HEK293 (cell line): ENCODE measurements around the gene LPCAT1.

Experiments used
- CTCF ChIA-PET: fragments of 350-600 bp; formaldehyde crosslinking; extraction: SDS; loops from one replicate; lab custom pipeline; 2021; ENCODE audit warnings: antibody characterized with exemption; lab: Yijun Ruan, JAX
- POLR2A ChIA-PET: fragments of 300-600 bp; formaldehyde crosslinking; extraction: SDS; loops from one replicate; lab custom pipeline; 2020; ENCODE audit warnings: antibody characterized with exemption, inconsistent platforms; lab: Yijun Ruan, JAX
- H3K27ac ChIP-seq: fragments of 200-500 bp; sonication (Bioruptor generic); 2 replicates; pipeline ENCODE4 v1.5.1; 2014; ENCODE audit warnings: low read depth, low read length, control low read depth, inconsistent platforms; ENCODE audit errors: extremely low read depth
- H3K36me3 ChIP-seq, 2 experiments: fragments of 200-500 bp in 1 of 2; sonication (Bioruptor generic) in 1 of 2; 1 replicate in 1 of 2; 2 replicates in 1 of 2; pipeline ENCODE4 v1.5.1; 2014 to 2017; ENCODE audit warnings: inconsistent platforms in 2 of 2, low read length in 2 of 2; ENCODE audit not compliant: control insufficient read depth in 2 of 2, insufficient read depth in 1 of 2
- H3K4me1 ChIP-seq: fragments of 200-500 bp; sonication (Bioruptor generic); 2 replicates; pipeline ENCODE4 v1.5.1; 2014; ENCODE audit warnings: mild to moderate bottlenecking, low read length, inconsistent platforms; ENCODE audit not compliant: control insufficient read depth, insufficient read depth
- H3K4me3 ChIP-seq: 2 replicates; pipeline ENCODE4 v1.5.1; 2011; ENCODE audit warnings: low read depth, mild to moderate bottlenecking, control low read depth, low read length, moderate library complexity
- H3K9me3 ChIP-seq: fragments of 200-500 bp; sonication (Bioruptor generic); 2 replicates; pipeline ENCODE4 v1.5.1; 2014; ENCODE audit warnings: low read depth, low read length, inconsistent platforms; ENCODE audit not compliant: control insufficient read depth, insufficient read depth
- MYNN ChIP-seq: fragments of 450-650 bp; formaldehyde crosslinking; IDR thresholded peaks from 2 replicates; pipeline ENCODE4 v1.5.1; 2016; ENCODE audit warnings: missing biosample characterization, missing genetic modification characterization, borderline replicate concordance
- SCRT2 ChIP-seq: fragments of 450-650 bp; formaldehyde crosslinking; IDR thresholded peaks from 2 replicates; pipeline ENCODE4 v1.5.1; 2016; ENCODE audit warnings: missing biosample characterization, missing genetic modification characterization
- ZNF112 ChIP-seq: fragments of 450-650 bp; formaldehyde crosslinking; IDR thresholded peaks from 2 replicates; pipeline ENCODE4 v1.5.0; 2017; ENCODE audit warnings: missing biosample characterization, missing genetic modification characterization
- ZNF223 ChIP-seq: fragments of 450-650 bp; formaldehyde crosslinking; IDR thresholded peaks from 2 replicates; pipeline ENCODE4 v1.5.1; 2016; ENCODE audit warnings: missing biosample characterization, missing genetic modification characterization
- ZNF23 ChIP-seq: fragments of 450-650 bp; formaldehyde crosslinking; IDR thresholded peaks from 2 replicates; pipeline ENCODE4 v1.5.1; 2016; ENCODE audit warnings: missing biosample characterization, missing genetic modification characterization, borderline replicate concordance
- ZNF266 ChIP-seq: fragments of 450-650 bp; formaldehyde crosslinking; IDR thresholded peaks from 2 replicates; pipeline ENCODE4 v1.5.1; 2016; ENCODE audit warnings: missing biosample characterization, missing genetic modification characterization, low read depth
- ZNF544 ChIP-seq: fragments of 450-650 bp; formaldehyde crosslinking; IDR thresholded peaks from 2 replicates; pipeline ENCODE4 v1.5.0; 2017; ENCODE audit warnings: missing biosample characterization, missing genetic modification characterization
- ZNF600 ChIP-seq: fragments of 450-650 bp; formaldehyde crosslinking; IDR thresholded peaks from 2 replicates; pipeline ENCODE4 v1.5.1; 2016; ENCODE audit warnings: missing biosample characterization, missing genetic modification characterization
- ZNF623 ChIP-seq: fragments of 450-650 bp; formaldehyde crosslinking; IDR thresholded peaks from 2 replicates; pipeline ENCODE4 v1.5.1; 2016; ENCODE audit warnings: missing biosample characterization, missing genetic modification characterization
- ZNF626 ChIP-seq: fragments of 450-650 bp; sonication (Bioruptor Pico); formaldehyde crosslinking; IDR thresholded peaks from 2 replicates; pipeline ENCODE4 v1.5.1; 2018; ENCODE audit warnings: missing biosample characterization, missing genetic modification characterization, inconsistent platforms
- ZNF830 ChIP-seq: fragments of 450-650 bp; IDR thresholded peaks from 2 replicates; pipeline ENCODE4 v1.5.0; 2018; ENCODE audit warnings: missing biosample characterization, missing genetic modification characterization, low read depth, mild to moderate bottlenecking, moderate library complexity
- ZSCAN16 ChIP-seq: fragments of 450-650 bp; formaldehyde crosslinking; IDR thresholded peaks from 2 replicates; pipeline ENCODE4 v1.5.1; 2016; ENCODE audit warnings: missing biosample characterization, missing genetic modification characterization
- TF ChIP-seq, protein P1 (sequence below): fragments of 450-650 bp; formaldehyde crosslinking; IDR thresholded peaks from 2 replicates; pipeline ENCODE4 v1.5.1; 2016; ENCODE audit warnings: missing biosample characterization, missing genetic modification characterization
- TF ChIP-seq, protein P2 (sequence below): fragments of 450-650 bp; formaldehyde crosslinking; IDR thresholded peaks from 2 replicates; pipeline ENCODE4 v1.5.1; 2016; ENCODE audit warnings: missing biosample characterization, missing genetic modification characterization, borderline replicate concordance
- TF ChIP-seq, protein P3 (sequence below): fragments of 450-650 bp; formaldehyde crosslinking; IDR thresholded peaks from 2 replicates; pipeline ENCODE4 v1.5.1; 2016; ENCODE audit warnings: missing biosample characterization, missing genetic modification characterization
- TF ChIP-seq, protein P4 (sequence below): fragments of 450-650 bp; formaldehyde crosslinking; IDR thresholded peaks from 2 replicates; pipeline ENCODE4 v1.5.1; 2016; ENCODE audit warnings: missing biosample characterization, missing genetic modification characterization

Gene LPCAT1

DNA sequence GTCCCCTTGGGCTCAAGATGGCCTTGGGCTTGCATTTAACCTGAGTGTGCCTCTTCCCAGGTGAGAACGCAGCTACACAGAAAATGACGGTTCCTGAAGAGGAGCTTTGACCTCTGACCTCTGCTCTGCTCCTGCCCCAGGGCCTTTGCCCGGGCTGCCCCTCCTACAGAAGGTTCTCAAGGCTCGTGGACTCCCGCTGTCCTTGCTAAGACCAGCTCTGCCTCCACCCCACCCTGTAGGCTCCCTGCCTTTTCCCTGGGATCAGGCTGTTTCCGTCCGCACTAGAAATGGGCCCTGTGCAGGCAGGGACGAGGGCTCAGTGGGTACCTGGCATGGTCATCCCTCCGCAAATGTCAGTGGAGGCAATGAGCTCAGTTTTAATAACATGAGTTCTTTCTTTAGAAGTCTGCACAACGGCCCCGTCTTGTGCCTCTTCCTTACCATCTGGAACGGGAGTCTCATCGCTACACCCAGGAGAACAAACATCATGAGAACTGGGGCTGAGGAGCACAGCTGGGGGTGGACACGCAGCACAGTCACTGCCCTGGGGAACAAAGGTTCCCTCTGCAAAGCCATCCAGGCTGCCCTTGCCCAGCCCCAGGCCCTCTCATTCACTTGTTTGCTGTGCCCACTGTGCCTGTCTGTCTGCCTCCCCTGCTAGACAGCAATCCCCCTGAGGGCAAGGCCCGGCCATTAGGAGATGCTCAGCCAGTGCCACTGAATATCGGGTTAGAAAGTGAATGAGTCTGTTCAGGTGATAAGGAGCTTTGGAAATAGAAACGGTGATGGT lies 26.7 kb upstream of the LPCAT1 start:
- no peak for TF ChIP-seq ZNF266 (tag by site-specific recombination)
- TF ChIP-seq ZNF626: no peak
- TF ChIP-seq SCRT2 (tag by site-specific recombination): no peak
- TF ChIP-seq ZNF600 (tag by site-specific recombination): no peak
- TF ChIP-seq ZNF623 (tag by site-specific recombination): peak; percentile 59
- TF ChIP-seq ZSCAN16 (tag by site-specific recombination): no peak
- no peak for TF ChIP-seq ZNF544 (tag by site-specific recombination)
- Histone ChIP-seq H3K9me3 (no peaks in the 10 kb centered on the region), H3K4me1 (no peaks in the 10 kb centered on the region), H3K36me3 (no peaks in the 10 kb centered on the region), H3K4me3 (no peak overlapping the region), H3K27ac (no peak overlapping the region)
- ChIA-PET CTCF (interaction anchor here (0.6 to 1.3 kb wide), 2 partner anchors 70 kb away, joined by 3 to 4 read pairs; no protein-coding TSS in a partner anchor), POLR2A (no interaction called here)

DNA sequence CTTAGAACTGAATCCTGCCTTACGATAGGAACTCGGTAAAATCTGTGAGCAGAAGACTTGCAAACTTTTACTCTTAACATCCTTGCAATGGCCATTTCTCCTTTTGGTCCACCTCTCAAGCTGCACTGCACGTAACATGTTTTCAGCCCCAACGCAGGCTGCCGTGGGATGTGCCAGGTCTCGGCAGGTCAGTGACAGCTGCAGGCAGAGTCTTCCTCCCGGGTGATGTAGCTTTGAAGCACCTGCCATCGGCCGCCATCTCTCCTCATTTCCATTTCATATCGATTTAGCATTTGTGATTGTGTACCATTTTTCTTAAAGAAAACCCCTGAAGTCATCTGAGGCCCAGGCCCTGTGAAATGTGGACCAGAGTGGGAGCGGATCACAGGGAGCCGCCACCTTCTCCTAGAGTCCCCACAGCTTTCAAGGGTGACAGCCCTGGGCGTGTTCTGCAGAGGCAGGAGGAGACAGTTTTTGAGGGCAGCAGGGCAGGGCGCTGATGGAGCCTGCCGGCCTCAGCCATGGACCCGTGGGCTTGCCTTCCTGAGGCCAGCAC lies 25.8 kb upstream of the LPCAT1 start:
- no peaks in the 10 kb centered on the region for H3K4me1 ChIP-seq
- H3K27ac ChIP-seq: no peak overlapping the region
- no peaks in the 10 kb centered on the region for H3K36me3 ChIP-seq
- CTCF ChIA-PET: interaction anchor here (1.3 kb wide), 1 partner anchor 69 kb away, joined by 4 read pairs; no protein-coding TSS in a partner anchor
- POLR2A ChIA-PET: no interaction called here
- no peak overlapping the region for H3K4me3 ChIP-seq
- H3K9me3 ChIP-seq: no peaks in the 10 kb centered on the region
- TF ChIP-seq, protein P1, sequence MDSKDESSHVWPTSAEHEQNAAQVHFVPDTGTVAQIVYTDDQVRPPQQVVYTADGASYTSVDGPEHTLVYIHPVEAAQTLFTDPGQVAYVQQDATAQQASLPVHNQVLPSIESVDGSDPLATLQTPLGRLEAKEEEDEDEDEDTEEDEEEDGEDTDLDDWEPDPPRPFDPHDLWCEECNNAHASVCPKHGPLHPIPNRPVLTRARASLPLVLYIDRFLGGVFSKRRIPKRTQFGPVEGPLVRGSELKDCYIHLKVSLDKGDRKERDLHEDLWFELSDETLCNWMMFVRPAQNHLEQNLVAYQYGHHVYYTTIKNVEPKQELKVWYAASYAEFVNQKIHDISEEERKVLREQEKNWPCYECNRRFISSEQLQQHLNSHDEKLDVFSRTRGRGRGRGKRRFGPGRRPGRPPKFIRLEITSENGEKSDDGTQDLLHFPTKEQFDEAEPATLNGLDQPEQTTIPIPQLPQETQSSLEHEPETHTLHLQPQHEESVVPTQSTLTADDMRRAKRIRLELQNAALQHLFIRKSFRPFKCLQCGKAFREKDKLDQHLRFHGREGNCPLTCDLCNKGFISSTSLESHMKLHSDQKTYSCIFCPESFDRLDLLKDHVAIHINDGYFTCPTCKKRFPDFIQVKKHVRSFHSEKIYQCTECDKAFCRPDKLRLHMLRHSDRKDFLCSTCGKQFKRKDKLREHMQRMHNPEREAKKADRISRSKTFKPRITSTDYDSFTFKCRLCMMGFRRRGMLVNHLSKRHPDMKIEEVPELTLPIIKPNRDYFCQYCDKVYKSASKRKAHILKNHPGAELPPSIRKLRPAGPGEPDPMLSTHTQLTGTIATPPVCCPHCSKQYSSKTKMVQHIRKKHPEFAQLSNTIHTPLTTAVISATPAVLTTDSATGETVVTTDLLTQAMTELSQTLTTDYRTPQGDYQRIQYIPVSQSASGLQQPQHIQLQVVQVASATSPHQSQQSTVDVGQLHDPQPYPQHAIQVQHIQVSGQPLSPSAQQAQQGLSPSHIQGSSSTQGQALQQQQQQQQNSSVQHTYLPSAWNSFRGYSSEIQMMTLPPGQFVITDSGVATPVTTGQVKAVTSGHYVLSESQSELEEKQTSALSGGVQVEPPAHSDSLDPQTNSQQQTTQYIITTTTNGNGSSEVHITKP (tag by site-specific recombination): no peak
- TF ChIP-seq, protein P2, sequence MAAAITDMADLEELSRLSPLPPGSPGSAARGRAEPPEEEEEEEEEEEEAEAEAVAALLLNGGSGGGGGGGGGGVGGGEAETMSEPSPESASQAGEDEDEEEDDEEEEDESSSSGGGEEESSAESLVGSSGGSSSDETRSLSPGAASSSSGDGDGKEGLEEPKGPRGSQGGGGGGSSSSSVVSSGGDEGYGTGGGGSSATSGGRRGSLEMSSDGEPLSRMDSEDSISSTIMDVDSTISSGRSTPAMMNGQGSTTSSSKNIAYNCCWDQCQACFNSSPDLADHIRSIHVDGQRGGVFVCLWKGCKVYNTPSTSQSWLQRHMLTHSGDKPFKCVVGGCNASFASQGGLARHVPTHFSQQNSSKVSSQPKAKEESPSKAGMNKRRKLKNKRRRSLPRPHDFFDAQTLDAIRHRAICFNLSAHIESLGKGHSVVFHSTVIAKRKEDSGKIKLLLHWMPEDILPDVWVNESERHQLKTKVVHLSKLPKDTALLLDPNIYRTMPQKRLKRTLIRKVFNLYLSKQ: no peak
- no peak for TF ChIP-seq MYNN (tag by site-specific recombination)
- TF ChIP-seq, protein P3, sequence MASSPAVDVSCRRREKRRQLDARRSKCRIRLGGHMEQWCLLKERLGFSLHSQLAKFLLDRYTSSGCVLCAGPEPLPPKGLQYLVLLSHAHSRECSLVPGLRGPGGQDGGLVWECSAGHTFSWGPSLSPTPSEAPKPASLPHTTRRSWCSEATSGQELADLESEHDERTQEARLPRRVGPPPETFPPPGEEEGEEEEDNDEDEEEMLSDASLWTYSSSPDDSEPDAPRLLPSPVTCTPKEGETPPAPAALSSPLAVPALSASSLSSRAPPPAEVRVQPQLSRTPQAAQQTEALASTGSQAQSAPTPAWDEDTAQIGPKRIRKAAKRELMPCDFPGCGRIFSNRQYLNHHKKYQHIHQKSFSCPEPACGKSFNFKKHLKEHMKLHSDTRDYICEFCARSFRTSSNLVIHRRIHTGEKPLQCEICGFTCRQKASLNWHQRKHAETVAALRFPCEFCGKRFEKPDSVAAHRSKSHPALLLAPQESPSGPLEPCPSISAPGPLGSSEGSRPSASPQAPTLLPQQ (tag by site-specific recombination): no peak
- no peak for TF ChIP-seq ZNF830 (tag by site-specific recombination)
- no peak for TF ChIP-seq ZNF223 (tag by site-specific recombination)
- TF ChIP-seq, protein P4, sequence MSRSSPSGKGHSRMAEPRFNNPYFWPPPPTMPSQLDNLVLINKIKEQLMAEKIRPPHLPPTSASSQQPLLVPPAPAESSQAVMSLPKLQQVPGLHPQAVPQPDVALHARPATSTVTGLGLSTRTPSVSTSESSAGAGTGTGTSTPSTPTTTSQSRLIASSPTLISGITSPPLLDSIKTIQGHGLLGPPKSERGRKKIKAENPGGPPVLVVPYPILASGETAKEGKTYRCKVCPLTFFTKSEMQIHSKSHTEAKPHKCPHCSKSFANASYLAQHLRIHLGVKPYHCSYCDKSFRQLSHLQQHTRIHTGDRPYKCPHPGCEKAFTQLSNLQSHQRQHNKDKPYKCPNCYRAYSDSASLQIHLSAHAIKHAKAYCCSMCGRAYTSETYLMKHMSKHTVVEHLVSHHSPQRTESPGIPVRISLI (tag by site-specific recombination): no peak
- no peak for TF ChIP-seq ZNF23
- TF ChIP-seq ZNF112 (tag by site-specific recombination): no peak
- TF ChIP-seq, all 188 proteins: peak for 0
